IMR-90 (cell line): ENCODE measurements around the gene TSR1. TPM values are rescaled to one million over a fixed set of nuclear protein-coding genes. Genes with fewer than 3 reads are reported as not detected.

Source experiments
- ATAC-seq: fragments of 200-7000 bp; cut with Tn5 transposase; 2 replicates; pipeline ENCODE4 v1.9.1; 2020; ENCODE audit warnings: low read depth, mild to moderate bottlenecking, moderate library complexity
- BruUV-seq: library from RNA; stranded (reverse); fragments of 400-500 nt; replicated peaks from 2 replicates; lab custom pipeline; 2021; lab: Mats Ljungman, UMichigan
- CTCF ChIA-PET: fragments of 300-600 bp; formaldehyde crosslinking; extraction: SDS; loops from one replicate; lab custom pipeline; 2021; ENCODE audit warnings: antibody characterized with exemption; lab: Yijun Ruan, JAX
- POLR2A ChIA-PET: fragments of 300-600 bp; sonication (Branson Sonifier 250); formaldehyde crosslinking; loops from one replicate; lab custom pipeline; 2022; ENCODE audit warnings: antibody characterized with exemption; ENCODE audit not compliant: unreplicated experiment; lab: Charles Lee
- DNase-seq: peaks from one replicate; pipeline ENCODE4 v3.0.0; 2013
- H2AFZ ChIP-seq: replicated peaks from 2 replicates; pipeline ENCODE3; 2013; ENCODE audit warnings: low read length, mild to moderate bottlenecking; ENCODE audit not compliant: poor library complexity
- H2AK5ac ChIP-seq: 2 replicates; pipeline ENCODE4 v1.6.1; 2013; ENCODE audit warnings: low read depth, low read length, inconsistent platforms
- H2AK9ac ChIP-seq: replicated peaks from 2 replicates; pipeline ENCODE3; 2013; ENCODE audit warnings: mild to moderate bottlenecking, low read depth, low read length, moderate library complexity; ENCODE audit not compliant: poor library complexity
- H2BK120ac ChIP-seq: 2 replicates; pipeline ENCODE4 v1.6.1; 2013; ENCODE audit warnings: low read depth, low read length, inconsistent platforms
- H2BK15ac ChIP-seq: 3 replicates; pipeline ENCODE4 v1.6.1; 2013; ENCODE audit warnings: low read depth, low read length, inconsistent platforms
- H2BK20ac ChIP-seq: 2 replicates; pipeline ENCODE4 v1.6.1; 2013; ENCODE audit warnings: low read depth, mild to moderate bottlenecking, inconsistent platforms, low read length, moderate library complexity
- H2BK5ac ChIP-seq: 2 replicates; pipeline ENCODE4 v1.6.1; 2013; ENCODE audit warnings: mild to moderate bottlenecking, low read depth, low read length, inconsistent platforms; ENCODE audit not compliant: poor library complexity, severe bottlenecking
- H3K14ac ChIP-seq: replicated peaks from 2 replicates; pipeline ENCODE4 v1.6.1; 2013; ENCODE audit warnings: low read depth, low read length, inconsistent platforms
- H3K18ac ChIP-seq: 2 replicates; pipeline ENCODE4 v1.6.1; 2013; ENCODE audit warnings: low read depth, low read length, control low read depth
- H3K23ac ChIP-seq: 2 replicates; pipeline ENCODE4 v1.6.1; 2013; ENCODE audit warnings: low read depth, low read length, inconsistent platforms
- H3K27ac ChIP-seq: 2 replicates; pipeline ENCODE4 v1.5.1; 2013; ENCODE audit warnings: mild to moderate bottlenecking, control low read depth, low read length; ENCODE audit not compliant: insufficient read depth
- H3K27me3 ChIP-seq: 2 replicates; pipeline ENCODE4 v1.6.1; 2013; ENCODE audit warnings: low read length; ENCODE audit not compliant: control insufficient read depth, insufficient read depth
- H3K36me3 ChIP-seq: 2 replicates; pipeline ENCODE4 v1.6.1; 2013; ENCODE audit warnings: low read length, mixed read lengths; ENCODE audit not compliant: control insufficient read depth, insufficient read depth
- H3K4ac ChIP-seq: 2 replicates; pipeline ENCODE4 v1.6.1; 2013; ENCODE audit warnings: low read depth, low read length, inconsistent platforms
- H3K4me1 ChIP-seq: 2 replicates; pipeline ENCODE4 v1.6.1; 2013; ENCODE audit warnings: low read length, mixed read lengths; ENCODE audit not compliant: control insufficient read depth, insufficient read depth
- H3K4me2 ChIP-seq: 2 replicates; pipeline ENCODE4 v1.6.1; 2013; ENCODE audit warnings: low read depth, mild to moderate bottlenecking, control low read depth, low read length, moderate library complexity
- H3K4me3 ChIP-seq: 2 replicates; pipeline ENCODE4 v1.5.1; 2013; ENCODE audit warnings: low read depth, mild to moderate bottlenecking, control low read depth, low read length, moderate library complexity; ENCODE audit not compliant: insufficient read depth
- H3K56ac ChIP-seq: 2 replicates; pipeline ENCODE4 v1.6.1; 2013; ENCODE audit warnings: low read length, inconsistent platforms; ENCODE audit not compliant: insufficient read depth; ENCODE audit errors: extremely low read depth
- H3K79me1 ChIP-seq, 2 experiments: 2 replicates each; pipeline ENCODE4 v1.6.1; 2013; ENCODE audit warnings: low read length in 2 of 2, inconsistent platforms in 1 of 2, low read depth in 1 of 2
- H3K9ac ChIP-seq: 2 replicates; pipeline ENCODE4 v1.6.1; 2013; ENCODE audit warnings: low read depth, low read length, control low read depth
- H3K9me1 ChIP-seq: 2 replicates; pipeline ENCODE4 v1.6.1; 2013; ENCODE audit warnings: low read length, inconsistent platforms; ENCODE audit not compliant: insufficient read depth
- H3K9me3 ChIP-seq: 2 replicates; pipeline ENCODE4 v1.6.1; 2013; ENCODE audit warnings: low read length; ENCODE audit not compliant: control insufficient read depth, insufficient read depth
- H4K20me1 ChIP-seq: 2 replicates; pipeline ENCODE4 v1.6.1; 2013; ENCODE audit warnings: low read length, inconsistent platforms; ENCODE audit not compliant: insufficient read depth
- H4K5ac ChIP-seq: 2 replicates; pipeline ENCODE4 v1.6.1; 2013; ENCODE audit warnings: mild to moderate bottlenecking, low read depth, low read length, control low read depth
- H4K8ac ChIP-seq, 2 experiments: 2 replicates each; pipeline ENCODE4 v1.6.1; 2013; ENCODE audit warnings: low read depth in 2 of 2, low read length in 2 of 2, control low read depth in 1 of 2, inconsistent platforms in 1 of 2
- H4K91ac ChIP-seq: 2 replicates; pipeline ENCODE4 v1.6.1; 2013; ENCODE audit warnings: low read depth, low read length, inconsistent platforms; ENCODE audit not compliant: insufficient read depth
- CHD1 ChIP-seq: IDR thresholded peaks from 2 replicates; pipeline ENCODE4 v1.6.1; 2012; ENCODE audit warnings: low read depth, low read length, improper control_type of control experiment
- MAFK ChIP-seq: IDR thresholded peaks from 2 replicates; pipeline ENCODE4 v1.6.1; 2012; ENCODE audit warnings: low read depth, low read length, improper control_type of control experiment
- MAZ ChIP-seq: IDR thresholded peaks from 2 replicates; pipeline ENCODE4 v1.6.1; 2012; ENCODE audit warnings: low read depth, mild to moderate bottlenecking, low read length, improper control_type of control experiment, moderate library complexity, borderline replicate concordance
- SMC3 ChIP-seq: fragments of 150-350 bp; IDR thresholded peaks from 2 replicates; pipeline ENCODE4 v1.6.1; 2016; ENCODE audit warnings: low read depth, mild to moderate bottlenecking, antibody characterized with exemption, low read length, moderate library complexity
- WGBS, 2 experiments: methylation state at CpG; one replicate each; pipeline versions ENCODE4 v1.1.5 to v1.1.7; 2013; ENCODE audit warnings: missing lambda C conversion rate in 2 of 2; ENCODE audit not compliant: insufficient read length in 1 of 2; ENCODE audit errors: extremely low coverage in 2 of 2; 5-methylcytosine and 5-hydroxymethylcytosine counted together
- dilution Hi-C: fragments of 300-500 bp; cut with HindIII; formaldehyde crosslinking; loops from one replicate; pipeline ENCODE4 v1.14.3; 2018; ENCODE audit warnings: low sequenced_read_pairs; ENCODE audit not compliant: unreplicated experiment
- in situ Hi-C: fragments of 300-500 bp; cut with MboI; formaldehyde crosslinking; loops from 3 replicates; pipeline ENCODE4 v1.14.3; 2019; ENCODE audit warnings: low sequenced_read_pairs, inconsistent platforms, mixed read lengths
- intact Hi-C: fragments of 100-400 bp; cut with micrococcal nuclease; formaldehyde crosslinking; loops from 2 replicates; pipeline ENCODE4 v1.10.0; 2022
- polyA plus RNA-seq, 3 experiments: library from polyadenylated mRNA; depleted of rRNA; stranded (reverse); fragments of >200 nt; gene quantifications; 2 replicates each; pipeline ENCODE4 v1.2.3, GENCODE V29; 2012; ENCODE audit warnings: low replicate concordance in 1 of 3
- total RNA-seq: library from RNA; depleted of rRNA; stranded (reverse); fragments of >200 nt; gene quantifications from 2 replicates; pipeline ENCODE4 v1.2.3, GENCODE V29; 2012

TSR1 gene
- total and polyA plus RNA-seq, 2 of the 4 experiments (the other 2 are of a cell fraction) = 22.6 to 72.6 TPM

DNA sequence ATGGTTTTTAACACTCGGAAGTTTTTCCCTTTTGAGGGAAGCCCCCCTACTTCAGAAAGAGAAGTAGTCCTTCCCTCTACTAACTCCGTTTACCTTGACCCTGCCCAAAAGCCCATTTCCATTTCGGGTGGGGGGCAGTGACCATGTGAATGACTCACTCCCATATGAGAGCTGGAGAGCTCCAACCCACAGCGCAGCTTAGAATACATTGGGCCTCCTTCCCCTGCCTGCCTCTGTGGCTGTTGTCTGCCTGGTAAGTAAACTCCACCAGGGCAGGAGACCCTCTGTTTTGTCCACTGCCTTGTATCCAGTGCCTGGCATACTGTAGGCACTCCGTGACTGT is 2.0 kb upstream of the TSR1 start:
- TF ChIP-seq SMC3 (no peak), MAFK (no peak), CHD1 (0 out of 2 replicates have a peak, but pooled peaks have one; percentile 4), MAZ (no peak)
- peaks cover 15% of the 10 kb centered on the region for H4K20me1 ChIP-seq
- no peak overlapping the region; a peak in 1 of 4 replicates for H4K8ac ChIP-seq
- 0 out of 2 replicates have a peak overlapping the region, but pooled peaks have one; percentile 48 for H3K14ac ChIP-seq
- peak overlapping the region; percentile 51; the same call in 1 of the 2 replicates for H2AK5ac ChIP-seq
- peak overlapping the region; percentile 92 for H2AK9ac ChIP-seq
- no peak overlapping the region for H4K5ac ChIP-seq
- peaks cover 11% of the 10 kb centered on the region for H3K4me1 ChIP-seq
- no peak overlapping the region for H2BK120ac ChIP-seq
- H3K56ac ChIP-seq = no peak overlapping the region
- DNase-seq (peak; percentile 23), ATAC-seq (no peak)
- no peak overlapping the region for H2BK15ac ChIP-seq
- peak overlapping the region; percentile 31 for H3K23ac ChIP-seq
- H3K27me3 ChIP-seq = no peaks in the 10 kb centered on the region
- peak overlapping the region; percentile 98 for H2AFZ ChIP-seq
- H3K9me3 ChIP-seq = no peaks in the 10 kb centered on the region
- H3K18ac ChIP-seq = no peak overlapping the region
- H3K9me1 ChIP-seq = peaks cover 9% of the 10 kb centered on the region; the same call in 1 of the 2 replicates
- dilution Hi-C loops (no loop called here), intact Hi-C loops (loop anchor here (5.0 kb wide), 1 partner anchor 286 kb away; no protein-coding TSS in a partner anchor), in situ Hi-C loops (no loop called here)
- no TSS peak for BruUV-seq
- peaks cover 37 to 65% of the 10 kb centered on the region in 2 experiments for H3K79me1 ChIP-seq
- H3K27ac ChIP-seq = peak overlapping the region; percentile 10; the same call in 1 of the 2 replicates
- H4K91ac ChIP-seq = no peak overlapping the region
- no peak overlapping the region for H3K4ac ChIP-seq
- POLR2A ChIA-PET = no interaction called here
- H2BK5ac ChIP-seq = no peak overlapping the region
- H3K9ac ChIP-seq = peak overlapping the region; percentile 39; the same call in 1 of the 2 replicates
- no peak overlapping the region for H2BK20ac ChIP-seq
- H3K4me2 ChIP-seq = peak overlapping the region; percentile 95
- H3K36me3 ChIP-seq = peaks cover 23% of the 10 kb centered on the region
- 0% methylated on average over 1 of the region's 5 CpGs; no CpG with 5 or more reads in 1 of the 2 experiments for WGBS, 2 experiments
- peak overlapping the region; percentile 65 for H3K4me3 ChIP-seq
- CTCF ChIA-PET = interaction anchor here (0.7 to 1.5 kb wide), 2 partner anchors 78 to 300 kb away, joined by 4 read pairs; no protein-coding TSS in a partner anchor
